Right renal cortex interstitium (tissue), 3 donors: ENCODE measurements around the gene ARL4A. TPM values are rescaled to one million over a fixed set of nuclear protein-coding genes. Genes with fewer than 3 reads are reported as not detected.
"Not testable (repeated sequence)": the region's sequence is repeated elsewhere in the genome, so short reads cannot be mapped to it uniquely, and the experiment has no call there.

Source experiments
- DNase-seq, 3 donors: peaks; one replicate each; pipeline ENCODE4 v3.0.0-alpha.2; 2013; ENCODE audit warnings: low read depth in 3 of 3, low spot score in 2 of 3
- polyA plus RNA-seq, 3 donors: library from polyadenylated mRNA; unstranded; fragments of 120-200 nt; gene quantifications; one replicate each; pipeline ENCODE4 v1.2.1, GENCODE V29; 2013; ENCODE audit not compliant: insufficient read length in 3 of 3

Gene ARL4A
- polyA plus RNA-seq, 3 donors, result 35.8 to 38.9 (median 37.7) TPM

DNA sequence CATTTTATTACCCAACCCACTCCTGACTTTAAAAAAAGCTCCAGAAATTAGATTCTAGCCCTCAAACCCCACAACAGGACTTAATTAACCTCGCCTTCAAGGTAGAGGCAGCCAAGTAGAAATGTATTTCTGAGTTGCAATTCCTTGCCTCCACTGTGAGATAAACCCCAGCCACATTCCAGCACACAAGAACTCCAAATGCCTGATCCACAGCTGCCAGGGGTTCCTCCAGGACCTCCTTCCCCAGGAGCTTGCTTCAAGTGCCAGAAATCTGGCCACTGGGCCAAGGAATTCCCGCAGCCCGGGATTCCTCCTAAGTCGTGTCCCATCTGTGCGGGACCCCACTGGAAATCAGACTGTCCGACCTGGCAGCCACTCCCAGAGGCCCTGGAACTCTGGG lies 25.9 kb upstream of the ARL4A start:
- no peak for DNase-seq

DNA sequence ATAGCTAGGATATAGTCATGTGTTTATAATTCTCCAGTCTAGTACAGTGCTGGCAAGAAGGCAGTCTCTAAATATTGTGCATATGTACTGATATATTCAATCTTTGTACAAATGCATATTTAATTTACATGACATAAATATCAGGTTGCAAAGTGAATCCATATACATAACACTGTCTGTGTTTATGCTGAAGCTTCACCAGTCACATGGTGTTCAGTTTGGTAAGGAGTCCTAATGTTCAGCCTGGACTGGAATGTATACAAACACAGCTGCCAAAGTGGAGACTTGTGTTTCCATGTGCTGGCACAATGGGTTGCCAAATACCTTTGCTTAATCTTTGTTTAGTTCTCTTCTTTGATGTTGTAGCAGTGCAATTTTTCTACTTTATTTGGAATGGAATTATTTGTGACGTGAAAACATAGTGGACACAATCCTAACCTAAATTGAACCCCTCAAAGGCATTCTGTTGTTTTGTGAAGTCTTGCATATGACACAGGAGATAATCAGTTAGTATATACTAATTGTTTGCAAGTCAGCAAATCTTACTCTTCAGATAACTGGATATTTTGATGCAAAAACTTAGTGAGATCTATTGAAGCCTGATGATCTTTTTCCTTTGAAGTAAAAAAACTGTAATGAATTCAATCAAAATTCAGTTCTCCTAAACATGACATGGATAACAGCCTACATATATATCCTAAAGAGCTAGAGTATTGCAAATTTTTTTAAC lies 17.3 kb upstream of the ARL4A start:
- DNase-seq, result no peak

GRCh38 chr7:12670743-12671520 lies 16.5 kb upstream of the ARL4A start:
- no peak for DNase-seq

- not testable (repeated sequence) for DNase-seq
These were observed 14.0 kb upstream of the ARL4A start for GRCh38 chr7:12673436-12673835.

DNA sequence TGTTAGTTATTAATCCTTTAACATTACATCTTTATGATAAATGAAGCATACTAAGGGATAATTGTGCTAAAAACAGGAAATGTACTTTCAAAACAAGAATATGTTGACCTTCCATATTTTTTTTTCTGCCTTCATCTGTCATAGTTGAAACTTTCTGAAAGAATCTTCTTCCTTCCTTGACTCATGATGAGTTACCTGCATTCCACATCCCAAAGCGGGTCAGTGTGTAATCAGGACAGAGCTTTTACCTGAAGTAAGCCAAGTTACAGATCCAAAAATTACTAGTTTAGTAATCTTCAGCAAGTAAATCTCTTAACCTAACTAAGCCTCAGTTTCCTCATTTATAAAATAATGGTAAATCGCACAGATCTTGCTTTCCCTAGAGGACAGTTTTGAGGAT lies 13.4 kb upstream of the ARL4A start:
- DNase-seq, result no peak

DNA sequence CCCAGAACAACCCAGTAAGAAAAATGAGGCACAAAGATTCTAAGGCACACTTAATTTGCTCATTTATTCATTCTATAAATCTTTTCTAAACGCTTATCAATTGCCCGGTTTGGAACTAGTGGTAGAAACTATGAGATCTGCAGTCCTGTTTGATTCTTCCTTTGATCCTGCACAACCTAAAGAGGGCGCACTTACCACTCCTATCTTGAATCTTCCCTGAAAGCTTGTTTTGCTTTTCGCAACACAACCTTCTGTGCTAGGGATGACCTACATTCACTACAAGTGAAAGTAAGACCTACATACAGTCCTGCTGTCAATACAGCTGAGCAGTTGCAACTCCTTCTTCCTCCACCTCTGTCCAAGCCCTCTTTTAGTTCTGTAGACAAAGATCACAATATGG lies 12.6 kb upstream of the ARL4A start:
- no peak for DNase-seq

DNA sequence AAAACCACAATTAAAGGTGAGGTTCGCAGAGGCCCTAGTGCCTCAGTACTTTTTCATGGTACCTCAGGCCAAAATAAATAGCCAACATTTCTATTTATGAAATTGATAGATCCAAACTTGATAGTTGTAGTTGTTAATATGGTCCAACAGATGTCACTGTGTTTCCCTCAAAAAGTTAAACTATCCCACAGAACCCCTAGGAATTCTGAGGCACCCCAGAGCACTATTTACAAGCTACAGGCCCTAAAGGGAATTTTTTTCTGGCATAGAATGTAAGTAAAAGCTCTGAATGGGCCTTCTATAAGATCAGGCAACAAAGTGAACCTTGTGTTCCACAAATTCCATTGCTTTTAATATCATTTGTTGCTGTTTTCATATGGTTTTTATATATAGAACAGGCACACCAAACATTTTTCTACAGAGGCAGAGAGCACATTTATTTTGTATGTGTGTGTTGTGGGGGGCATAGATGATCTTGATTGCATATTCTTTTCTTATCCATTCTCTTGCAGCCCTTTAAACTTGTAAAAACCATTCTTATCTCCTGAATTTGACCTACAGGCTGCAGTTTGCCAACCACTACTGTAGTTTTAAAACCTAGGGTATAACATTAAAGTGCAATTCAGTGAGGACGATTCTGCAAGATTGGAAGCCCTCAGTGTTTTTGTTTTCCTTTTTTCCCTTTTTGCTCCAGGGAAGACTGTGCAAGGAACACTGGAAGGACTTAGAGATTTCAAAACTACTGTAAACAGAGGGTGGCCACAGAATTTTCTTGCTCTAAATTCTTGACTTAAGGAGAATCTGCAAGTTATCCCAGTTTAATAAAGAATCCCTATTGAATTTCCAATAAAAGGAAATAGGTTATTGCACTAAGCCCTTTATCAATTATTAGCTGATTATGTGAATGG lies 3.5 kb upstream of the ARL4A start:
- DNase-seq, result no peak

GRCh38 chr7:12684733-12685132 lies 2.7 kb upstream of the ARL4A start:
- no peak for DNase-seq

DNA sequence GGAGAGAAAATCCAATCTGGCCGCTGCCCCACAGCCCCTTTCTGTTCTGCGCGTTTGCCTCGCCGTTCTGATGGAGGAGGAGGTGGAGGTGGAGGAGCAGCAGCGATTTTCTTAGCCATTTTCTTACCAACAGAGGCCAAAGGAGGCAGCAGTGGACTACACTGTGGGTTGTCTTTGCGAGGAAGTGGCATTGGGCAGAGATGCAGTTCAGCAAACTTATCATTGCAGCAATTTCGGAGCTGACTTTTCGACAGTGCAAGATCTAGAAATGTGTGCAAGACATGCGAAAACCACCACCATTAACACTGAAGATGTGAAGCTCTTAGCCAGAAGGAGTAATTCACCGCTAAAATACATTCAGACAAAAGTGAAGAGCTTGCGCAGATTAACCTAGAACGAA lies 1.9 kb upstream of the ARL4A start:
- DNase-seq, result no peak

GRCh38 chr7:12686234-12686890 lies 1.1 kb upstream of the ARL4A start:
- DNase-seq, result peak; percentile 72 to 76 (median 73)

- DNase-seq, result no peak
These were observed 312 bp downstream of the ARL4A start for GRCh38 chr7:12687718-12688171.

- DNase-seq, result not testable (repeated sequence)
These were observed 1.2 kb downstream of the ARL4A start for GRCh38 chr7:12688485-12689170.

GRCh38 chr7:12689451-12689850 lies 2.0 kb downstream of the ARL4A start:
- DNase-seq, result no peak

- no peak for DNase-seq
These were observed 2.8 kb downstream of the ARL4A start for GRCh38 chr7:12690041-12690878.

- not testable (repeated sequence) for DNase-seq
These were observed 4.0 kb downstream of the ARL4A start for GRCh38 chr7:12691388-12691787.

DNA sequence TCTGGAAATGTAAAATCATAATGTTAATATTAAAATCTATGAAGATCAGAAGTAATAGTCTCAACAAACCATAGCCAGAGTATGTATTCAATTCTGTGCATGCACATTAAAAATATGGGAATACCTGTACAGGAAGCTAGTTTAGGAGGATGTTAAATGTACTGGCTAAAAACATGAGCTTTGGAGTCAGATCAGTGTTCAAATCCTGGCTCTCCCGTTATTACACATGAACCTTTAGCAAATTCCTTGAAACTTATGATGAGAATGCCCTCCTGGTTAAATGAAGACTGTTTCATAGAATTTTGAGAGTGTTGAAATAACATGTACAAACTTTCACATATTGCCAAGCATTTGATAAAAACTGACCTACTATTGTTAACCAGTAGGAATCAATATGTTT lies 4.6 kb downstream of the ARL4A start:
- no peak for DNase-seq

DNA sequence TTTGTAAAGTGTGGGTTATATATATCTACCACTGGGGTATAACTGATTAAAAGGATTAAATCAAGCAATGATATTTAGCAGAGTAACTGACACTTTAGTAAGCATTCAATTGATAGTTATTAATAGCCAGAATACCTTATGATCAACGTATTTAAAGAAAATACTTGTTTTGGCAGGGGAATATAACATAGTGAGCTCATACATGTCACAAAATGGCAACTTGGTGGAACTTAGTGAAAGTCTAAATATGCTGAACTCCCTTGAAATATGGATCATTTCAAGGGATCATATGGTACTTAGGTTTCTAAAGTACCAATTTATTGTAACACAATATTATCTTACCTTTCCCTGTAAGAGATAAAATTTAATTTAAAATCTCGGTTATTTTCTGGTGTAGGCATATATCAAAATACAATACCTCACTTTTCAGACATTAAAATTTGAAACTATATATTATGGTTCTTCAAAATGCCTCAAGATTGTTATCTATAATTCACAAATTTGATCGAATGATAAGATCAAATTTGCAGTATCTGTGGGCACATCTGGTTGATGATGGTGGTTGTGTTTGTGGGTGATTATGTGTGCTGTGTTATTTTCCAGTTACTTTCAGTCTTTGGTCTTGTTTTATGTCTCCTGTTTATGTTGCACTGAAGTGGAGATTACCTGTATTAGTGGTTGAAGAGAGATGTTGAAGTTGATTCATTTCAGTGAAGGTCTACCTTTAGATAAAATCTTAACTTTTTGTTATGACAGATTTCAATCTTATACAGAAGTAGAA lies 5.2 kb downstream of the ARL4A start:
- no peak for DNase-seq

- DNase-seq, result no peak
These were observed 7.4 kb downstream of the ARL4A start for GRCh38 chr7:12694817-12695216.
